GM15510 (cell line): Measurements from ENCODE around the gene MTMR3.

Source experiments
- POLR2A ChIP-seq: IDR thresholded peaks from 3 replicates; pipeline ENCODE4 v1.6.1; 2011; ENCODE audit warnings: borderline replicate concordance; ENCODE audit not compliant: insufficient read length; ENCODE audit errors: extremely low read depth

Gene MTMR3

DNA sequence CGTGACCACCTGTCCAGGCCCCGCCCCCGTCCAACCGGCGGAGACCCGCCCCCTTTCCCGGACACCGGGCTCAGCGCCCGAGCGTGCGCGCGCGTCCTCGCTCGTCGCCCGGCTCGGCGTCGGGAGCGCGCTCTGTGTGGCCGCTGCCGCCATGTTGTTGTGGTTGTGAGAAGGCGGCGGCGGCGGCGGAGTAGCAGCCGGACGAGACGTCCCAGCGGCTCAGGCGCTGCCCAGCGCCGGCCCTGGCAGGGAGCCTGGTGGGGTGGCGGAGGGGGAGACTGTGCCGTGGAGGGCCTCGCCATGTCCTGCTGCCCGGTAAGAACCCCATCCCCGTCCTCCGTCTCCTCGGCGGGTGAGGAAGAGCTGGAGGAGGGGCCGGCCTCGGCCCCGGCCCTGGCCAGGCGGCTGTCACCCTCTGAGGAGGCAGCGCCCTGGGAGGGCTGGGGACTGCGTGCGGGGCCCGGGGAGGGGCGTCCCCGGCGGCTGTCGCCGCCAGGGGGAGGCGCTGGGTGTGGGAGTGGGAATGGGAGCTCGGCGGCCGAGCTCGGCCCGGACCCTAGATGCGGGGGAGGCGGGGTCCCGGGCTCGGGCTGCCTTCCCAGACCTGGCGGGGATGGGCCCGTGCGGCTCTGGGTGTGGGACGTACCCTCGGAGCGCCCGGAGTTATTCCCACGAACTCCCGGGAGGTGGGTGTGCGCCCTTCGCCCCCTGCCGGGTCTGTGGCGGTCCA lies at the start of gene MTMR3:
Gene MTMR3 (plus strand): TSS at position 130 of the 730 bp plus-strand sequence. CDS start 87,886 bp downstream, outside the sequence.
- TF ChIP-seq POLR2A: peak; percentile 75

DNA sequence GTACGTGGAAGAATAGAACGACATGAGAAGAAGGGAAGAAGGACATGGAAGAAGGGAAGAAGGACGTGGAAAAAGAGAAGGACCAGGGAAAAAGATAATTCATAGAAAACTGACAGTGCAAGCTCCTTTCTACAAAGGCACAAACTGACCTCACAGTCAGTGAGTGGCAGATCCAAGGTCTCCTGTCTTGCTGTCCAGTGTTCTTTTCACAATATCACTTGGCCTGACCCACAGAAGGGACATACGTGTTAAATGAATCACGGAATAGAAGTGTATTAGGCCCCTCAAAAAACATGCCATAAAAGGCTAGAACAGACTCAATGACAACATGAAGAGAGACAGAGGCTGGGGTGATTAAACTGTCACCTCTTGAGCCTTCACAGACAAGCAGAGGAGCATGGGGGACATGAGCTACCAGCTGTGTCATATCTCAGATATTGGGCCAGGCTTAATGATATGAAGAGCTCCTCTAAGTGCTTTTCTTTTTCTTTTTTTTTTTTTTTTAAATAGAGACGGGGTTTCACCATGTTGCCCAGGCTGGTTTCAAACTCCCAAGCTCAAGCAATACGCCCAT lies 49.5 kb upstream of the MTMR3 start:
- no peak for TF ChIP-seq POLR2A

DNA sequence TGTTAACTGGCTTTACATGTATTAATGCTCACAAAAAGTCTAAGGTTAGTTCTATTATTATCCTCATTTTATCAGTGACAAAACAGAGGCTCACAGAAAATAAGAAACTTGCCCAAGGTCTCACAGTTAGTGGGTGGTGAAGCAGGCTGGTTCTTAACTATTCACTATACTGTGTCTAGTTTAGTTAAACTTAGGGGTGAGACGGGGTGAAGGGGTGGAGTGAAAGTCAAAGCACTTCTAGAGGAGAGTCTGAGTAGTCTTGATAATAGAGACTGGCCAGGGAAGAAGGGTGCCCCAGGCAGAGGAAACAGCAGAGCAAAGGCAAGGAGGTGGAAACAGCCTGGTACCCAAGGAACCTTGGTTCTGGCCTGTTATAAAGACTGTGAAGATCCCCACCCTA lies 48.9 kb upstream of the MTMR3 start:
- TF ChIP-seq POLR2A: no peak

DNA sequence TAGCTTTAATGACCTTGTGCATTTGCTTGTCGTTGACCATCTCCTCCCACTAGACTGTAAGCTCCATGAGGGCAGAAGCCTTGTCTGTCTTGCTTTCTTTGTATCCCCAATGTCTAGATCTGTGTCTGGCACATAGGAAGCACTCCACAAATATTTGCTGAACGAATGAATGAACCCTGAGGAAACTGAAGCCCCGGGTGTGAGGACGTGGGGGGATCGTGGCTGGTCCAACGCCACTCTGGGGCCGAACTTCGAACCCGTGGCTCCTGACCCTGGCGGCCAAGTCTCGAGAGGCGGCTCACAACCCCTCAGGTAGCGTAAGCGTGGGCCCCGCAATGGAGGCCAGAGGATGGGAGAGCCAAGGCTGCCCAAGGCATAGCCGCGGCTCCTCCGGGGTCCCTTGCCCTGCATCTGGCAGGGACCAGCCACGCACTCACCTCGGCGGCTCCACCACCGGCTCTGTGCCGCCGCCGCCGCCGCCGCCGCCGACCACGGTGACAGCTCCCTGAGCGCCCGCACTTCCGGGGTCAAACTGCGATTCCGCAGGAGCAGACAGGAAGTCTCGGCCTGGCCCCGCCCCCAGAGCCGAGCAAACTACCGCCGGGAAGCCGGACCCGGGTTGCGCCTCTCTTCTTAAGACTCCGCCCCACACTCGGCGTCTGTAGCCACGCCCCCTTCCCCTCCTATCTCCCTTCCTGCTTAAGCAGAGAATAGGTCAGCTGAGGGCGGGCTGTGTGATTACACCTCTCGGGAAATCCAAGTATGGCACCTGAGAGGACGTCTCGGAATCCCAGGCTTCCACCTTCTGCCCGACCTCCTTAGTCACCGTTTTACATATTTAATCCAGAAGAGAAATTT lies 45.0 kb upstream of the MTMR3 start, which contains the start of gene ASCC2:
Gene ASCC2 (minus strand): TSS at position 534 of the 858 bp plus-strand sequence. CDS start 5,949 bp downstream, outside the sequence.
- TF ChIP-seq POLR2A: peak; percentile 87

DNA sequence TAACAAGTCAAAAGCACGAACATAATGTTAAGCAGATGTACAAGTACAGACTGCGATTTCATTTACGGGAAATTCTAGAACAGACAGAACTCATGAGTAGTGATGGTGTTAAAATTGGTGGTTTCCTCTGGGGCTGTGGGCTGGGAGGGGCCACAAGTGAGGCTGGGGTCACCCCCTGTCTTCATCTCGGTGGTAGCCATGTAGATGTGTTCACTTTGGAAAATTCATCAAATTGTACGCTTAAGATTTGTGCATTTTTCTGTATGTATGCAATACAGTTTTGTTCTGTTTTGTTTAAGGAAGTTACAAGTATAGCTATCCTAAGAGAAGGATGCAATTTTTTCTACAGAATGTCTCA lies 44.4 kb upstream of the MTMR3 start:
- no peak for TF ChIP-seq POLR2A

DNA sequence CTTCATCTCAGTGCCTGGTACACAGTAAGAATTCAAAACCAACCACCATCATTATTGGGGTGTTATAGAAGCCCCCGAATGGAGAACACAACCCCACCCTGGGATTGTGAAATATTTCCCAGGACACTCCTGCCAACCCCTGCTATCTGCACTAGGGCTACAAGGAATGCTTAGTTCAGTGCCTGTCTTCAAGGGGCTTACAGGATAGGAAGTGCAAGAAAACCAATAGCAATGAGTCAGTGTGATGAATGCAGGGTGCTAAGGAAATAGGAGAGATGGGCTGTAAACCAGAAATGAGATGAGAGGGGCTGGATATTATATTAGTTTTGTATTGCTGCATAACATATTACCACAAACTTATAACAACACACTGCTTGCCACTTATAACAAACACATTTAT lies 43.9 kb upstream of the MTMR3 start:
- no peak for TF ChIP-seq POLR2A

DNA sequence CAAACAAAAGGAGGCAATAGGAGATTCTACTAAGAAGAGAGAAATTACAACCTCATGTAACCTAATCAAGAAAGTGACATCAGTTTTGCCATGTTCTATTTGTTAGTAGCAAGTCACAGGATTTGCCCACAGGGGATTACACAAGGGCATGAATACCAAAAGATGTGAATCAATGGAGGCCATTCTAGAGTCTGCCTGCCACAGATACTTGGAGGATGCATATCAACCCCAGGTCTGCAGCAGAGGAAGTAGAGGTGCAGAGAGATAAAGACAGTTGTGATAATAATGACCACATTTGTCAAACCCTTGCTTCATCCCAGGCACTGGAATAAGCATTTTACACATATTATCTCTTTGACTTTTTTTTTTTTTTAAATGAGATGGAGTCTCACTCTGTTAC lies 42.5 kb upstream of the MTMR3 start:
- TF ChIP-seq POLR2A: no peak

DNA sequence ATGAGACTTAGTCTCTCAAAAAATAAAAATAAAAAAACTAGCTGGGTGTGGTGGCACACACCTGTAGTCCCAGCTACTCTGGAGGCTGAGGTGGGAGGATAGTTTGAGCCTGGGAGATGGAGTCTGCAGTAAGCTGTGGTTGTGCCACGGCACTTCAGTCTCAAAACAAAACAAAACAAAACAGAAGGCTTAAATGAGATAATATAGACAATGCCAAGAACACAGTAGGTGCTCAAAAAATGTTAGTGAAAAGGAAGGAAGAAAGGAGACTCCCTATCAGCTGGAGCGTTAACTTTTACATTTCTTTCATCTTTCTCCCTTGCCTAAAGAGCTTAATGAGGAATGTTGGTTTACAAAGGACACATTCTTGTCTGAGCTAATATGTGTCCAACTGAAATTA lies 40.8 kb upstream of the MTMR3 start:
- TF ChIP-seq POLR2A: no peak

DNA sequence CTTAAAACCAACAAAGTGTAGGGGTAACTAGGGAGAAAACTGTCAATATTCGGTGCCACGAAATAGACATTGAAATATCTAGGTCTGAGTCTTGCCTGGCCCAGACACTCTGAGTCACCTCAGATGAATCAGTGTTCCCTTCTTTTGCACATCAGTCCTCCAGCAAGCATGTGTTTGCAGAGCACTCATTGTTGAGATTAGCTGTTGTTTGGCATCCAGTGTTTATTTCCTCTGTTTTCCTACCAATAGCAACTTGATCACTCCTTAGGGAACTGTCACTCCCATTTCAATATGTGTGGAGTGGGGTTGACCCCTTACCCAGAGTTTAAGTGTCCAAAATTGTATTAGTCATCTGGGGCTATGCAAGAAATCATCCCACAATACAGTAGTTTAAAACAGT lies 40.2 kb upstream of the MTMR3 start:
- no peak for TF ChIP-seq POLR2A

DNA sequence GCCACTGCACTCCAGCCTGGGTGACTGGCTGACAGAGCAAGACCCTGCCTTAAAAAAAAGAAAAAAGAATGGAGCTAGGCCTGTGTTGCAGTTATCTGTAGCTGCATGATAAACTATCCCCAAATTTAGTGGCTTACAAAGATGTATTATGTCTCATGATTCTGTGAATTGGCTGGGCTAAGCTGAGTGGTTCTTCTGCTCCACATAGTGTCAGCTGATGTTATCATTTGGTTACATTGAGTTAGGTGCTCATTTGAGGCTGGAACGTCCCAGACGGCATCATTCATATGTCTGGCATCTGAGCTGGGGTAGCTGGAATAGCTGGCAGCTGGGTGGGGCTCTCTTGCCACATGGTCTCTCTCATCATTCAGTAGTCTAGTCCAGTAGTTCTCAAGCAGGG lies 36.7 kb upstream of the MTMR3 start:
- no peak for TF ChIP-seq POLR2A

DNA sequence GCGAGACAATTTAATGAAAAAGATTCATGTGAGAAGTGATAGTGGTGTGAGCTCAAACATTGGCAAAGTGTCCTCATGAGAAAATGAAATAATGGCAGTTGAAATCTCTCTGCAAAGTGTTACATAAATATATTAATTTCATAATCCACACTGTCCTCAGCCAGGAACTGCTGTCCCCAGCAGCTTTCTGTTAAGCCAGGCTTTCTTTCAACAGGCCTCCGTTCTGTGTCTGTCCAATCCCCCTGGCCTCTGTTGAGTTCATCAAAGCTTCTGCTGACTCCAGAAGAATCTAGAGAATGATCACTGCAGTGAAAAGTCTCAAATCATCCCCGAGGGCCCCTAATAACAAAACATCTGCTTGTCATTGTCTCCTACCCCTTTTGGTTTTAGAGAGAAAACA lies 34.9 kb upstream of the MTMR3 start:
- no peak for TF ChIP-seq POLR2A

DNA sequence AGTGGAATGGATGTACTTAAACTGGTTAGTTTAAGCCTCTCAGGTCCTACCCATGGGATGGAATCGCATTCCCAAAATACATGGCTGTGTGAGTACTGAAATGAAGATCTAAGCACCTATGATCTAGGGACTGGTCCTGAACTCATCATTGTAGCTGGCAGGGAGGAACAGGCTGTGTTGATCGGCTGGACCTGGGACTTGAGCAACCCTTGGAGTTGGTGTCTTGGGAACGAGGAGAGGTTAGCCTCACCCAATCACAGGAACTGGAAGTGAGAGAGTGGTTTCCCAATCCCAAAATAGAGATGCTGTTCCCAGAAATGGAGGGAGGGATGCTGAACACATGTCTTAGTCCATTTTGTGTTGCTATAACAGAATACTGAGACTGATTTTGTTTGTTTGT lies 28.5 kb upstream of the MTMR3 start:
- no peak for TF ChIP-seq POLR2A

DNA sequence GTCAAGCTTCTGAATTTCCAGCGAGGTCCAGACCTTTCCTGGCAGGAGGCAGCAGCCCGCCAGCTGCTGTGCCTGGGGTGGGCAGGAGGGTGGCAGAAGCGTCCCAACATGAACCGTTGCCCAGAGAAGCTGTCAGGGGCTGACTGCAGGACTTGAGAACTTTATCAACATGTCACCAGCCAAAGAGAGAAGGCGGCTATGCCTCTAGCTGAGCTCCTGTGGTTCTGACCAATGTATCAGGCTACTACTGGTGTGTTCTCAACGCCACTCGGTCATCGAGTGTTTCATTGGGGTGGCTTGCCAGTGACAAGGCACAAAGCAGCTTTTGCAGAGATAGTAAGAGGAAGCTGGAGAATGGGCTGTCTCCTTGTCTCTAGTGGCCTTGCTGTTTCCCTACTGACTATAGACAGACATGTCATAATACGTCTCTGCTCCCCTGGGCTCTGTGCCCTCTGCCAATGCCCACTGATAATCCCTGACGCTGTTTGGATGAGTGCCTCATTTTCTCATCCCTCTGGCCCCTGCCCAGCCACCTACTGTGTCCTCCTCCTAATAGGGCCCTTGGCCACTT lies 27.3 kb upstream of the MTMR3 start:
- TF ChIP-seq POLR2A: no peak

DNA sequence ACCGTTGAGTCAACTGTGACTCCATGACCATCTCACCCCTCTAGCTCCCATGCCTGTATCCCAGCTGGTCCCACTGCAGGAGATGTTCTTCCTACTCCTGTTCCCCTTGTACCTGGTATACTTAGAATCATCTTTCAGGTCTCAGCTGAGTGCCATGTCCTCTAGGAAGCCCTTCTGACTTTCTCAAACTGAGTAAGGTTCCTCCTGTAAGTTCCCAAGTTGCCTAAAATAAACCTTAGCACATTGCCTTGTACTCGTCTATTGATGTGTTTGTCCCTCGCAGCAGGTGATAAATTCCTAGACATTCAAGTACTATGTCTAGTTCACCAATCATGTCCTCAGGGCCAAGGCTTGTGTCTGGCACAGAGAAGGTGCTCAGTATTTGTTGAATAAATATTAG lies 26.5 kb upstream of the MTMR3 start:
- TF ChIP-seq POLR2A: no peak
